Smooth muscle cell (in vitro differentiated cells): ENCODE results near the gene MPHOSPH10. TPM values are rescaled to one million over a fixed set of nuclear protein-coding genes. Genes with fewer than 3 reads are reported as not detected.
"Not testable (repeated sequence)": the region's sequence is repeated elsewhere in the genome, so short reads cannot be mapped to it uniquely, and the experiment has no call there.

Experiments
- DNase-seq: peaks from one replicate; lab custom pipeline; 2025; ENCODE audit not compliant: unreplicated experiment; lab: John Stamatoyannopoulos, UW
- H2AFZ ChIP-seq: fragments of 200-600 bp; sonication (generic); 2 replicates; pipeline ENCODE4 v1.6.0; 2016; ENCODE audit warnings: antibody characterized with exemption, low read depth, mild to moderate bottlenecking
- H3F3A ChIP-seq: fragments of 200-600 bp; sonication (generic); 2 replicates; pipeline ENCODE4 v1.6.0; 2017; ENCODE audit warnings: antibody characterized with exemption, low read depth
- H3K27ac ChIP-seq: fragments of 200-600 bp; sonication (generic); 2 replicates; pipeline ENCODE4 v1.5.1; 2016; ENCODE audit warnings: low read depth, mild to moderate bottlenecking
- H3K27me3 ChIP-seq: fragments of 200-600 bp; sonication (generic); 2 replicates; pipeline ENCODE4 v1.6.1; 2016; ENCODE audit warnings: low read depth, mild to moderate bottlenecking
- H3K36me3 ChIP-seq: fragments of 200-600 bp; sonication (generic); 2 replicates; pipeline ENCODE4 v1.5.1; 2016; ENCODE audit warnings: low read depth
- H3K4me1 ChIP-seq: fragments of 200-600 bp; sonication (generic); 2 replicates; pipeline ENCODE4 v1.5.1; 2016; ENCODE audit warnings: low read depth
- H3K4me2 ChIP-seq: fragments of 200-600 bp; sonication (generic); 2 replicates; pipeline ENCODE4 v1.6.0; 2016; ENCODE audit warnings: mild to moderate bottlenecking
- H3K4me3 ChIP-seq: fragments of 200-600 bp; sonication (generic); 2 replicates; pipeline ENCODE4 v1.5.1; 2016; ENCODE audit warnings: mild to moderate bottlenecking
- H3K79me2 ChIP-seq: fragments of 200-600 bp; sonication (generic); 2 replicates; pipeline ENCODE4 v1.6.0; 2016; ENCODE audit warnings: low read depth, mild to moderate bottlenecking
- H3K9ac ChIP-seq: fragments of 200-600 bp; sonication (generic); 2 replicates; pipeline ENCODE4 v1.6.0; 2016; ENCODE audit warnings: low read depth
- H3K9me3 ChIP-seq: fragments of 200-600 bp; sonication (generic); replicated peaks from 2 replicates; pipeline ENCODE4 v1.5.1; 2016; ENCODE audit warnings: low read depth
- H4K20me1 ChIP-seq: fragments of 200-600 bp; sonication (generic); 2 replicates; pipeline ENCODE4 v1.6.0; 2016; ENCODE audit warnings: low read depth
- WGBS: methylation state at CpG from one replicate; pipeline ENCODE4 v1.1.7; 2016; ENCODE audit warnings: low lambda C conversion rate; 5-methylcytosine and 5-hydroxymethylcytosine counted together
- polyA plus RNA-seq: library from polyadenylated mRNA; unstranded; fragments of >200 nt; fragmentation: Nextera tagmentation; extraction: Ambion mirVana; gene quantifications from 2 replicates; pipeline ENCODE4 v1.2.1, GENCODE V29; 2016
- total RNA-seq: library from RNA; depleted of rRNA; stranded (reverse); fragments of >200 nt; gene quantifications from 2 replicates; pipeline ENCODE4 v1.2.3, GENCODE V29; 2014
- TF ChIP-seq, protein P1 (sequence below): fragments of 200-600 bp; sonication (generic); IDR thresholded peaks from 2 replicates; pipeline ENCODE4 v1.5.1; 2017; ENCODE audit warnings: borderline replicate concordance, mild to moderate bottlenecking, antibody characterized with exemption; ENCODE audit not compliant: insufficient read depth, poor library complexity, severe bottlenecking

The MPHOSPH10 gene
- total and polyA plus RNA-seq, 2 experiments from 2014 or later: 27.3 to 49.8 TPM

DNA sequence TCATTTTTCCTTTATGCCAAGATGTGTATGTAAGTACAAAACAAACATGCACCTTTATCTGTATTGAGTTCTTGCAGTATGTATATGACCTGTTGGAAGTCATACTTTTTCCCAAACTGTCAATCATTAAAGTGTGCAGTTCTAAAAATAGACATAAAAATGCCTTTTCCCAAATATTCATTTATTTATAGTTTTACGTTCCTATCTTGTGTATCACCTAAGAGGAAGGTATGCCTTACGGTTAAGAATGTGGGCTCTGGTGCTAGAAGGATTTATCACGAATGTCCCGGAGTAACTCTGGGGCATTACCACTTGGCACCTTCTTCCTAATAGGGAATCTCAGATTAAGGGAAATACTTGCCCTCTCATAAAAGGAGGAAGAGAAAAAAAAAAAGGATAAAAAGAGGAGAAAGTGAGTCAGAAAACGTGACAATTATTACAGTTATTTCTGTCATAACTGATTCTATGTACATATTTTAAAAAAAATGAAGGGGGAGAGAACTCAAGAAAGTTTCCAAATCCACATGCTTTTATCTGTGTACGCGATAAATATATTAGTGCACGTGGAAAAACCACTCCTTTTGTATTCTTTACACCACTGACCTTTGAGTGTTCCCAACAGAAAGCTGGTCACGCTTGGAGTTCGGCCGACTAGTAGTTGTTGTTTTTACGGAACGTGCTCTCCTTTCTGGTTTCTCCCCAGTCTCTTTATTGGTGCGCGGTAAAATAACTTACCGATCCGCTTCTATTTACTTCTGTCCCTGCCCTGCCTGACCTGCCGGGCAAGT lies 1.1 kb upstream of the MPHOSPH10 start:
- TF ChIP-seq, protein P1, sequence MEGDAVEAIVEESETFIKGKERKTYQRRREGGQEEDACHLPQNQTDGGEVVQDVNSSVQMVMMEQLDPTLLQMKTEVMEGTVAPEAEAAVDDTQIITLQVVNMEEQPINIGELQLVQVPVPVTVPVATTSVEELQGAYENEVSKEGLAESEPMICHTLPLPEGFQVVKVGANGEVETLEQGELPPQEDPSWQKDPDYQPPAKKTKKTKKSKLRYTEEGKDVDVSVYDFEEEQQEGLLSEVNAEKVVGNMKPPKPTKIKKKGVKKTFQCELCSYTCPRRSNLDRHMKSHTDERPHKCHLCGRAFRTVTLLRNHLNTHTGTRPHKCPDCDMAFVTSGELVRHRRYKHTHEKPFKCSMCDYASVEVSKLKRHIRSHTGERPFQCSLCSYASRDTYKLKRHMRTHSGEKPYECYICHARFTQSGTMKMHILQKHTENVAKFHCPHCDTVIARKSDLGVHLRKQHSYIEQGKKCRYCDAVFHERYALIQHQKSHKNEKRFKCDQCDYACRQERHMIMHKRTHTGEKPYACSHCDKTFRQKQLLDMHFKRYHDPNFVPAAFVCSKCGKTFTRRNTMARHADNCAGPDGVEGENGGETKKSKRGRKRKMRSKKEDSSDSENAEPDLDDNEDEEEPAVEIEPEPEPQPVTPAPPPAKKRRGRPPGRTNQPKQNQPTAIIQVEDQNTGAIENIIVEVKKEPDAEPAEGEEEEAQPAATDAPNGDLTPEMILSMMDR: no peak
- H3K27me3 ChIP-seq: no peaks in the 10 kb centered on the region
- peak overlapping the region; percentile 74 for H3K9ac ChIP-seq
- H2AFZ ChIP-seq: peak overlapping the region; percentile 12
- no peaks in the 10 kb centered on the region for H3F3A ChIP-seq
- WGBS: 3% methylated on average over 18 of the region's 18 CpGs
- peak overlapping the region; percentile 77 for H3K27ac ChIP-seq
- H3K4me2 ChIP-seq: peak overlapping the region; percentile 84
- no peak for DNase-seq
- H3K36me3 ChIP-seq: no peaks in the 10 kb centered on the region
- H4K20me1 ChIP-seq: peaks cover 51% of the 10 kb centered on the region
- peaks cover 21% of the 10 kb centered on the region for H3K4me1 ChIP-seq
- no peaks in the 10 kb centered on the region for H3K9me3 ChIP-seq
- H3K4me3 ChIP-seq: peak overlapping the region; percentile 83
- peaks cover 75% of the 10 kb centered on the region for H3K79me2 ChIP-seq

DNA sequence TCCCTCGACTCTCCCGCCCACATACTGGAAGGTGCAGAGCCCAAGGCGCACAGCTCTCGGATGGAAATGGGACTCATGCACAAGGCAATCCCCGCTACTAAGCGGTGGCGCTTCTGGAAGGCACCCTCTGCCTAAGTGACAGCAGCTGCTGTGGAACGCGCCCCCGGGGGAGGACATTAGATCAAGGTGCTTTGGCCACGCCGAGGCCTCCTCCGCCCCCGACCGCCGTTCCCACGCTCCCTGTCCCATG lies 607 bp upstream of the MPHOSPH10 start:
- H3K4me2 ChIP-seq: peak overlapping the region; percentile 84
- DNase-seq: no peak
- H3K9ac ChIP-seq: peak overlapping the region; percentile 74
- peaks cover 69% of the 10 kb centered on the region for H3K79me2 ChIP-seq
- H3K4me3 ChIP-seq: peak overlapping the region; percentile 83
- H3F3A ChIP-seq: no peaks in the 10 kb centered on the region
- 1% methylated on average over 17 of the region's 17 CpGs for WGBS
- H3K36me3 ChIP-seq: peaks cover 4% of the 10 kb centered on the region
- H2AFZ ChIP-seq: peak overlapping the region; percentile 12
- H3K9me3 ChIP-seq: no peaks in the 10 kb centered on the region
- peaks cover 21% of the 10 kb centered on the region for H3K4me1 ChIP-seq
- H4K20me1 ChIP-seq: peaks cover 47% of the 10 kb centered on the region
- TF ChIP-seq, protein P1: no peak
- H3K27ac ChIP-seq: peak overlapping the region; percentile 77
- no peaks in the 10 kb centered on the region for H3K27me3 ChIP-seq

DNA sequence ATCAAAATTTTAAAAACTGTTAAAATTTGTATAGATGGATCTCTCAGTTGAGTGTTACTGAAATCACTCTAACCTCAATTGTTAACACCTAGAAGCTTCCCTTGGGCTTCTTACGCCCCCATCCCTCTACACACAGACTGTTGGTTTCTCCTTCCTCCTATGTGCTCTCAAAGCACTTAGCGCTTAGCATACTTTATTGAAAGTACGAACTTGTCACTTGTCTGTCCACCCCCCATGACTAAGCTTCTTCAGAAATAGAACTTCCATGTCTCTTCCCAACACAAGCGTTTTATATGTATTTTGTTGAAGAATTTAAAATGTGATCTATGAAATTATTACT lies 441 bp downstream of the MPHOSPH10 start:
- Histone ChIP-seq H2AFZ (peak overlapping the region; percentile 81), H3K4me3 (peak overlapping the region; percentile 83), H3K79me2 (peaks cover 68% of the 10 kb centered on the region), H3K9ac (peak overlapping the region; percentile 74), H3K4me2 (peak overlapping the region; percentile 84), H3K27ac (peak overlapping the region; percentile 77), H3F3A (no peaks in the 10 kb centered on the region), H4K20me1 (peaks cover 38% of the 10 kb centered on the region), H3K4me1 (peaks cover 21% of the 10 kb centered on the region), H3K27me3 (no peaks in the 10 kb centered on the region), H3K9me3 (no peaks in the 10 kb centered on the region), H3K36me3 (peaks cover 5% of the 10 kb centered on the region)
- TF ChIP-seq, protein P1: no peak
- WGBS: under 1% methylated on average over 4 of the region's 4 CpGs
- DNase-seq: no peak

DNA sequence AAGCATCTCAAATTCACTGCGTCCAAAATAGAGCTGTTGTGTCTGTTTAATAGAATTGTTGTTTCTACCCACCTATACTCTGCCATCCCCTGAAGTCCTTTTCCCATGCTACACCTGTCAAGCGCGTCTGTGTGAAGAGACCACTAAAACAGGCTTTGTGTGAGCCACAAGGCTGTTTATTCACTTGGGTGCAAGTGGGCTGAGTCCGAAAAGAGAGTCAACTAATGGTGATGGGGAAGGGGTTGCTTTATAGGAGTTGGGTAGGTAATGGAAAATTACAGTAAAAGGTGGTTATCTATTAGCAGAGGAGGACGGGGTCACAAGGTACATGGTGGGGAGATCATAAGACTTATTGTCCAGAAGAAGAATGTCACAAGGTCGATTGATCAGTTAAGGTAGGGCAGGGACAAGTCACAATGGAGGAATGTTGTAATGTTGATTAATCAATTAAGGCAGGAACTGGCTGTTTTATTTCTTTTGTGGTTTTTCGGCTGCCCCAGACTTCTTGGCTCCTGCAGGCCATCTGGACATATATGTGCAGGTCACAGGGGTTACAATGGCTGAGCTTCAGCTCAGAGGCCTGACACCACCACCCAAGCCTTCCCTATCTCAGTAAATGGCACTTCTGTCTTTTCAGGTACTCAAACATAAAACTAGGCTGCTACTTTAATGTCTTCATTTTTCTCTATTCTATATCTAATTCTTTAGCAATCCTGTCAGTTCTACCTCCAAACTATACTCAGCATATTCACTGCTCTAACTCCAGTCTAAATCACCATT lies 1.1 kb downstream of the MPHOSPH10 start:
- WGBS: 76% methylated on average over 7 of the region's 7 CpGs
- Histone ChIP-seq H4K20me1 (peaks cover 31% of the 10 kb centered on the region), H3K4me3 (peak overlapping the region; percentile 83), H3K9ac (peak overlapping the region; percentile 74), H3K4me1 (peaks cover 21% of the 10 kb centered on the region), H3K4me2 (peak overlapping the region; percentile 84), H3K27ac (peak overlapping the region; percentile 77), H3K36me3 (peaks cover 12% of the 10 kb centered on the region), H3K79me2 (peaks cover 70% of the 10 kb centered on the region)
- not testable (repeated sequence) for H3K9me3 ChIP-seq, DNase-seq, H3F3A ChIP-seq, H3K27me3 ChIP-seq, H2AFZ ChIP-seq
